ENCODE data around the gene ISLR2.

GRCh38 chr15:74129586-74130154 lies 716 bp upstream of the ISLR2 start:
- no peak for TF ChIP-seq CTCF (IDR thresholded peaks at IDR 0.05 in 2 of 3, conservative IDR thresholded peaks at IDR 0.05 in 1 of 3; ENCODE audit: borderline replicate concordance in 1 of 3, insufficient read depth in 1 of 3, low read depth in 2 of 3, low read length in 2 of 3)
- no peak for TF ChIP-seq ATF3 (IDR thresholded peaks at IDR 0.05)
- TF ChIP-seq EZH2phosphoT487 (IDR thresholded peaks at IDR 0.05; ENCODE audit: borderline replicate concordance): no peak
- TF ChIP-seq REST (IDR thresholded peaks at IDR 0.05; ENCODE audit: low read depth): no peak
- no peak for TF ChIP-seq POLR2A (IDR thresholded peaks at IDR 0.05; ENCODE audit: borderline replicate concordance, extremely low read depth, insufficient read depth, insufficient read length)
- no peak for TF ChIP-seq SIN3A (IDR thresholded peaks at IDR 0.05; ENCODE audit: low read depth)
